H9 (cell line): ENCODE data around the gene NKD2. TPM values are rescaled to one million over a fixed set of nuclear protein-coding genes. Genes with fewer than 3 reads are reported as not detected.

Experiments used
- DNase-seq: peaks from one replicate; pipeline ENCODE4 v3.0.0-alpha.2; 2017
- H2AFZ ChIP-seq: one replicate; pipeline ENCODE4 v1.6.1; 2013; ENCODE audit warnings: mild to moderate bottlenecking, low read length, control low read depth, moderate library complexity
- H2AK5ac ChIP-seq: 2 replicates; pipeline ENCODE4 v1.6.1; 2013; ENCODE audit warnings: low read length, control low read depth, mixed read lengths; ENCODE audit not compliant: insufficient read length
- H2BK120ac ChIP-seq: one replicate; pipeline ENCODE4 v1.6.1; 2013; ENCODE audit warnings: low read depth, mild to moderate bottlenecking, low read length, control low read depth, inconsistent platforms; ENCODE audit not compliant: poor library complexity, severe bottlenecking
- H2BK12ac ChIP-seq: 2 replicates; pipeline ENCODE4 v1.6.1; 2013; ENCODE audit warnings: low read length, control low read depth, mixed read lengths, low read depth; ENCODE audit not compliant: insufficient read length
- H2BK15ac ChIP-seq: 2 replicates; pipeline ENCODE4 v1.6.1; 2013; ENCODE audit warnings: low read depth, low read length, control low read depth
- H2BK20ac ChIP-seq: one replicate; pipeline ENCODE4 v1.6.1; 2013; ENCODE audit warnings: low read depth, mild to moderate bottlenecking, low read length, control low read depth, inconsistent platforms; ENCODE audit not compliant: poor library complexity, severe bottlenecking
- H2BK5ac ChIP-seq: 2 replicates; pipeline ENCODE4 v1.6.1; 2013; ENCODE audit warnings: low read length, control low read depth, mixed read lengths; ENCODE audit not compliant: insufficient read length
- H3K14ac ChIP-seq: 2 replicates; pipeline ENCODE4 v1.6.1; 2013; ENCODE audit warnings: low read length, control low read depth; ENCODE audit not compliant: insufficient read depth
- H3K18ac ChIP-seq: 2 replicates; pipeline ENCODE4 v1.6.1; 2013; ENCODE audit warnings: low read depth, mild to moderate bottlenecking, mixed read lengths, low read length, control low read depth; ENCODE audit not compliant: insufficient read length
- H3K23ac ChIP-seq: 2 replicates; pipeline ENCODE4 v1.6.1; 2013; ENCODE audit warnings: low read length, control low read depth, mixed read lengths, low read depth; ENCODE audit not compliant: insufficient read length
- H3K23me2 ChIP-seq: 2 replicates; pipeline ENCODE4 v1.6.1; 2013; ENCODE audit warnings: low read depth, mild to moderate bottlenecking, mixed read lengths, low read length, control low read depth; ENCODE audit not compliant: insufficient read length, poor library complexity, severe bottlenecking
- H3K27ac ChIP-seq: 2 replicates; pipeline ENCODE4 v1.5.1; 2013; ENCODE audit warnings: low read length, control low read depth, mixed read lengths, low read depth; ENCODE audit not compliant: insufficient read length
- H3K27me3 ChIP-seq: 2 replicates; pipeline ENCODE4 v1.6.1; 2013; ENCODE audit warnings: low read length, control low read depth, inconsistent platforms; ENCODE audit not compliant: insufficient read depth
- H3K4ac ChIP-seq: 2 replicates; pipeline ENCODE4 v1.6.1; 2013; ENCODE audit warnings: low read depth, mild to moderate bottlenecking, control low read depth, inconsistent platforms, low read length, moderate library complexity
- H3K4me1 ChIP-seq: 2 replicates; pipeline ENCODE4 v1.6.1; 2013; ENCODE audit warnings: low read length, control low read depth, inconsistent platforms; ENCODE audit not compliant: insufficient read depth
- H3K4me2 ChIP-seq: 2 replicates; pipeline ENCODE4 v1.6.1; 2013; ENCODE audit warnings: low read length, control low read depth, mixed read lengths; ENCODE audit not compliant: insufficient read length, insufficient read depth
- H3K56ac ChIP-seq: 2 replicates; pipeline ENCODE4 v1.6.1; 2013; ENCODE audit warnings: low read depth, mild to moderate bottlenecking, mixed read lengths, low read length, control low read depth; ENCODE audit not compliant: insufficient read length
- H3K79me1 ChIP-seq: 2 replicates; pipeline ENCODE4 v1.6.1; 2013; ENCODE audit warnings: low read depth, mild to moderate bottlenecking, moderate library complexity, low read length, control low read depth, inconsistent platforms; ENCODE audit not compliant: insufficient read depth, poor library complexity, severe bottlenecking
- H3K79me2 ChIP-seq: 2 replicates; pipeline ENCODE4 v1.6.1; 2013; ENCODE audit warnings: low read length, control low read depth, inconsistent platforms; ENCODE audit not compliant: insufficient read depth
- H3K9ac ChIP-seq: 2 replicates; pipeline ENCODE4 v1.6.1; 2013; ENCODE audit warnings: low read length, control low read depth, mixed read lengths; ENCODE audit not compliant: insufficient read length; ENCODE audit errors: extremely low read depth
- H3K9me3 ChIP-seq: one replicate; pipeline ENCODE4 v1.6.1; 2013; ENCODE audit warnings: low read depth, low read length, inconsistent platforms; ENCODE audit not compliant: control insufficient read depth
- H3T11ph ChIP-seq: one replicate; pipeline ENCODE4 v1.6.1; 2013; ENCODE audit warnings: mild to moderate bottlenecking, low read length, control low read depth, inconsistent platforms
- H4K20me1 ChIP-seq: one replicate; pipeline ENCODE4 v1.6.1; 2013; ENCODE audit not compliant: control insufficient read depth, insufficient read length, insufficient read depth
- H4K5ac ChIP-seq: 2 replicates; pipeline ENCODE4 v1.6.1; 2013; ENCODE audit warnings: low read depth, mild to moderate bottlenecking, mixed read lengths, low read length, control low read depth; ENCODE audit not compliant: insufficient read length
- H4K8ac ChIP-seq: replicated peaks from 2 replicates; pipeline ENCODE4 v1.6.1; 2013; ENCODE audit warnings: low read length, control low read depth, mixed read lengths, low read depth; ENCODE audit not compliant: insufficient read length
- H4K91ac ChIP-seq: 2 replicates; pipeline ENCODE4 v1.6.1; 2013; ENCODE audit warnings: low read depth, mild to moderate bottlenecking, moderate library complexity, mixed read lengths, low read length, control low read depth; ENCODE audit not compliant: insufficient read length
- H3K27ac Mint-ChIP-seq, 3 experiments: 2 replicates in 2 of 3; 3 replicates in 1 of 3; pipeline ENCODE4 v1.8.0; 2020 to 2021; ENCODE audit warnings: mixed read lengths in 3 of 3, mild to moderate bottlenecking in 1 of 3, moderate library complexity in 1 of 3
- H3K27me3 Mint-ChIP-seq: 2 replicates; pipeline ENCODE4 v1.8.0; 2021; ENCODE audit warnings: low read depth, mild to moderate bottlenecking, moderate library complexity, mixed read lengths
- H3K36me3 Mint-ChIP-seq, 3 experiments: 2 replicates in 2 of 3; 3 replicates in 1 of 3; pipeline ENCODE4 v1.8.0; 2020 to 2021; ENCODE audit warnings: low read depth in 3 of 3, mixed read lengths in 3 of 3; ENCODE audit not compliant: insufficient read depth in 1 of 3
- H3K4me1 Mint-ChIP-seq, 2 experiments: 2 replicates each; pipeline ENCODE4 v1.8.0; 2020; ENCODE audit warnings: mixed read lengths in 2 of 2
- H3K4me3 Mint-ChIP-seq, 2 experiments: 2 replicates in 1 of 2; 3 replicates in 1 of 2; pipeline ENCODE4 v1.8.0; 2020 to 2021; ENCODE audit warnings: mild to moderate bottlenecking in 2 of 2, mixed read lengths in 2 of 2, moderate library complexity in 1 of 2
- H3K9me3 Mint-ChIP-seq, 2 experiments: 2 replicates in 1 of 2; 3 replicates in 1 of 2; pipeline ENCODE4 v1.8.0; 2020; ENCODE audit warnings: mild to moderate bottlenecking in 2 of 2, mixed read lengths in 2 of 2, moderate library complexity in 1 of 2
- CTCF ChIP-seq: fragments of 200-600 bp; sonication (generic); conservative IDR thresholded peaks from 3 replicates; pipeline ENCODE4 v1.8.0; 2021; ENCODE audit warnings: antibody characterized with exemption, mild to moderate bottlenecking
- WGBS: extraction: QIAGEN DNeasy Blood & Tissue Kit; methylation state at CpG from one replicate; pipeline ENCODE4 v1.1.7; 2013; ENCODE audit warnings: missing lambda C conversion rate, low lambda C conversion rate, mixed read lengths; ENCODE audit not compliant: insufficient read length; ENCODE audit errors: extremely low coverage; 5-methylcytosine and 5-hydroxymethylcytosine counted together
- total RNA-seq: library from RNA; stranded (reverse); gene quantifications from 2 replicates; pipeline ENCODE4 v1.2.1, GENCODE V29; 2021

NKD2 gene
- total RNA-seq, 1 experiment from 2014 or later, result 7.3 TPM

DNA sequence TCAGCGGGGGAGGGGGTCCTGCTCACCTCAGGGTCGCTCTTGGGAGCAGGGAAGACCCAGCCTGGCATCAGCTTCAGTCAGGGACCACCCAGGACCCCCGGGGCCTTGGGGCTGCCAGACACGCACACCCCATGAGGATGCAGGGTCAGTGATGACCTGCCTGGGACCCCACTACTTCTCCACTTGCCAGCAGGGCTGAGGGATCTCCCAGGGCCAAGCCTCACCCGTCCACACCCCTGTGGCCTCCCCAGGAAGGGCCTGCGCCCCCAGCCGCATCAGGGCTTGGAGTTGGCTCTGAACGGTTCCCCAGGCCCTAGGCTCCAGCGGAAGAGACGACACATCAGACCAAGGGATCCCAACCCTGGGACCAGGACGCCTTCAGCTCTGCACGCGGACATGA is 69.6 kb downstream of the NKD2 start:
- Histone ChIP-seq H3K79me1 (no peaks in the 10 kb centered on the region), H3K4me2 (no peak overlapping the region), H4K8ac (no peak overlapping the region), H3K27ac (no peak overlapping the region), H2BK20ac (no peak overlapping the region), H3K14ac (no peak overlapping the region), H3K9ac (no peak overlapping the region), H3K23ac (no peak overlapping the region), H4K91ac (no peak overlapping the region), H3K4me1 (no peaks in the 10 kb centered on the region), H2BK12ac (no peak overlapping the region), H3K23me2 (no peaks in the 10 kb centered on the region), H4K5ac (no peak overlapping the region), H2BK15ac (no peak overlapping the region), H3K27me3 (no peaks in the 10 kb centered on the region), H2AK5ac (no peak overlapping the region), H2BK5ac (no peak overlapping the region), H3K9me3 (no peaks in the 10 kb centered on the region), H3T11ph (no peak overlapping the region), H3K79me2 (no peaks in the 10 kb centered on the region; the same call in 1 of the 2 replicates), H3K4ac (no peak overlapping the region), H4K20me1 (no peaks in the 10 kb centered on the region), H3K18ac (no peak overlapping the region), H2BK120ac (no peak overlapping the region), H2AFZ (no peak overlapping the region), H3K56ac (no peak overlapping the region)
- Mint-ChIP-seq H3K4me3 (no peak overlapping the region), H3K27me3 (no peaks in the 10 kb centered on the region), H3K36me3 (peaks cover 8 to 34% (median 26%) of the 10 kb centered on the region in 3 experiments), H3K9me3 (no peaks in the 10 kb centered on the region), H3K27ac (no peak overlapping the region; a peak in 2 of 7 replicates), H3K4me1 (no peaks in the 10 kb centered on the region)
- WGBS, result no CpG with 5 or more reads among the region's 13 CpGs
- no peak for TF ChIP-seq CTCF
- DNase-seq, result no peak
